Thoracic aorta (tissue), 2 donors: ENCODE results near the gene RFX3. TPM values are rescaled to one million over a fixed set of nuclear protein-coding genes. Genes with fewer than 3 reads are reported as not detected.
"Not testable (repeated sequence)": the region's sequence is repeated elsewhere in the genome, so short reads cannot be mapped to it uniquely, and the experiment has no call there.

Source experiments
- ATAC-seq: fragments of 150-250 bp; one replicate; pipeline ENCODE4 v1.8.0; 2017; ENCODE audit warnings: low read depth; ENCODE audit not compliant: insufficient number of reproducible peaks, low FRiP score
- DNase-seq: peaks from one replicate; pipeline ENCODE4 v3.0.0-alpha.2; 2020; ENCODE audit warnings: low spot score
- H3K27ac ChIP-seq, 2 donors: fragments of 200-600 bp; sonication (generic); 1 replicate in 1 of 2; 2 replicates in 1 of 2; pipeline ENCODE4 v1.5.1; 2016; ENCODE audit warnings: mild to moderate bottlenecking in 2 of 2, moderate library complexity in 2 of 2
- H3K27me3 ChIP-seq: fragments of 200-600 bp; sonication (generic); replicated peaks from 2 replicates; pipeline ENCODE4 v1.6.0; 2016; ENCODE audit warnings: mild to moderate bottlenecking; ENCODE audit not compliant: insufficient read depth
- H3K36me3 ChIP-seq: fragments of 200-600 bp; sonication (generic); one replicate; pipeline ENCODE4 v1.5.1; 2016
- H3K4me1 ChIP-seq, 2 donors: fragments of 200-600 bp; sonication (generic); 1 replicate in 1 of 2; 2 replicates in 1 of 2; pipeline versions ENCODE4 v1.5.1 to v1.6.0; 2016; ENCODE audit warnings: low read depth in 2 of 2, mild to moderate bottlenecking in 1 of 2; ENCODE audit not compliant: control insufficient read depth in 1 of 2
- H3K4me3 ChIP-seq: fragments of 200-600 bp; sonication (generic); 2 replicates; pipeline ENCODE4 v1.5.1; 2016; ENCODE audit warnings: mild to moderate bottlenecking
- H3K9me3 ChIP-seq: fragments of 200-600 bp; sonication (generic); 2 replicates; pipeline ENCODE4 v1.5.1; 2016
- total RNA-seq, 2 donors: library from RNA; depleted of rRNA; stranded (reverse); fragments of >200 nt; gene quantifications; one replicate each; pipeline versions ENCODE4 v1.1.0 to v1.2.3, GENCODE V29; 2016
- TF ChIP-seq, protein P1 (sequence below): fragments of 200-600 bp; sonication (generic); IDR thresholded peaks from one replicate; pipeline ENCODE4 v1.5.1; 2019; ENCODE audit warnings: antibody characterized with exemption

The RFX3 gene
- total RNA-seq, 2 donors from 2014 or later: 2.6 to 15.6 TPM

DNA sequence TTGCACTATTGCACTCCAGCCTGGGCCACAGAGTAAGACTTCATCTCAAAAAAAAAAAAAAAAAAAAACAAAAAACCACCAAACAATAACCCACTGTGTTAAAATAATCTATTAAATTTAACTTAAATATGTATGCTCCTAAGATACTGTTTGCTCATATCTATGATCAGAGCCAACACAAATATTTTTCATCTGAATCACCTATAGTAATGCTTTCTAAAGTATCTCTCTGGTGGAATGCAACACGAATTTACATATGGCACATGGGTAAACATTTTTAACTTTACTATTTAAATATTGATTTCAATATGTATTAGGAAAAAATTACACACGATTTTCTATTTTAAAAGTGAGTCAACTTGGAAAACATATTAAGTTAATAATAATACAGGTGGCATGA is 196.4 kb downstream of the RFX3 start:
- TF ChIP-seq, protein P1, sequence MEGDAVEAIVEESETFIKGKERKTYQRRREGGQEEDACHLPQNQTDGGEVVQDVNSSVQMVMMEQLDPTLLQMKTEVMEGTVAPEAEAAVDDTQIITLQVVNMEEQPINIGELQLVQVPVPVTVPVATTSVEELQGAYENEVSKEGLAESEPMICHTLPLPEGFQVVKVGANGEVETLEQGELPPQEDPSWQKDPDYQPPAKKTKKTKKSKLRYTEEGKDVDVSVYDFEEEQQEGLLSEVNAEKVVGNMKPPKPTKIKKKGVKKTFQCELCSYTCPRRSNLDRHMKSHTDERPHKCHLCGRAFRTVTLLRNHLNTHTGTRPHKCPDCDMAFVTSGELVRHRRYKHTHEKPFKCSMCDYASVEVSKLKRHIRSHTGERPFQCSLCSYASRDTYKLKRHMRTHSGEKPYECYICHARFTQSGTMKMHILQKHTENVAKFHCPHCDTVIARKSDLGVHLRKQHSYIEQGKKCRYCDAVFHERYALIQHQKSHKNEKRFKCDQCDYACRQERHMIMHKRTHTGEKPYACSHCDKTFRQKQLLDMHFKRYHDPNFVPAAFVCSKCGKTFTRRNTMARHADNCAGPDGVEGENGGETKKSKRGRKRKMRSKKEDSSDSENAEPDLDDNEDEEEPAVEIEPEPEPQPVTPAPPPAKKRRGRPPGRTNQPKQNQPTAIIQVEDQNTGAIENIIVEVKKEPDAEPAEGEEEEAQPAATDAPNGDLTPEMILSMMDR: no peak
- ATAC-seq: no peak
- H3K36me3 ChIP-seq: no peaks in the 10 kb centered on the region
- no peak overlapping the region for H3K27ac ChIP-seq
- no peaks in the 10 kb centered on the region for H3K27me3 ChIP-seq
- H3K9me3 ChIP-seq: no peaks in the 10 kb centered on the region
- no peak overlapping the region for H3K4me3 ChIP-seq
- H3K4me1 ChIP-seq: no peaks in the 10 kb centered on the region
- no peak for DNase-seq

DNA sequence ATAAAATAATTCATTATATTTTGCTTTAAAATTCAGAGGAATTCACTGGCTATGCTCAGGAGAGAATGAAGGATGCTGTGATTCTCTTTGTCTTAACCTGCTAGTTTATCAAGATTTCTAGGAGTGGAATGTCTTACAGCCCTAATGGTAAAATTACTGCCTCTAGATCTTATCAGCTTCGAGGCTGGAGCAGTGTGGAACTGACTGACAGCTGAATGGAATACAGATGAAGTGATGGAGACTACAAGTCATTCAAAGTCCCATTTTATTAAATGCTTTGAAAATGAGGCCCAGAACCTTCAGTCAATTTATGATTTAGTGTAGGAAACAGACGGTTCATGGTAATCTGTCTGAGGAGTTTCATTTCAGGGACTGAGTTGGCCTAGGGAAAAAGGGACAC is 202.1 kb downstream of the RFX3 start:
- no peak overlapping the region for H3K4me3 ChIP-seq
- no peak overlapping the region for H3K27ac ChIP-seq
- H3K27me3 ChIP-seq: no peaks in the 10 kb centered on the region
- no peaks in the 10 kb centered on the region for H3K4me1 ChIP-seq
- DNase-seq: no peak
- no peak for ATAC-seq
- TF ChIP-seq, protein P1: no peak
- no peaks in the 10 kb centered on the region for H3K36me3 ChIP-seq
- H3K9me3 ChIP-seq: no peaks in the 10 kb centered on the region

DNA sequence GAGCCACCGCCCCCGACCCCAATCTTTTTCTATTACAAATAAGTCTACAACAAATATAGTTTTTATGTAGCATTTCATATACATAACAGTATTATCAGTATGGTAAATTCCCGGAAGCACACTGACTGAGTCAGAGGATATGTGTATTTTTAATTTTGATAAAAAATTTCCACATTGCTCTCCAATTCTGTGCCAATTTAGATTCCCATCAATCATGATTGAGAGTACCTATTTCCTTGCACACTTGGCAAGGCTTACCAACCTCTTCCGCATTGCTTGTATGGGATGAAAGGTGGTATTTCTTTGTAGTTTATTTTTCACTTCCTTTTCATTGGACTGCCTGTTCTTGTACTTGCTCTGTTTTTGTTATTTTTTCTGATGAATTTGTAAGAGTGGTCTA is 204.6 kb downstream of the RFX3 start:
- H3K4me1 ChIP-seq: no peaks in the 10 kb centered on the region
- H3K4me3 ChIP-seq: no peak overlapping the region
- peaks cover 3% of the 10 kb centered on the region for H3K9me3 ChIP-seq
- H3K27ac ChIP-seq: no peak overlapping the region
- DNase-seq (no peak), ATAC-seq (no peak)
- TF ChIP-seq, protein P1: no peak
- no peaks in the 10 kb centered on the region for H3K27me3 ChIP-seq
- H3K36me3 ChIP-seq: no peaks in the 10 kb centered on the region

DNA sequence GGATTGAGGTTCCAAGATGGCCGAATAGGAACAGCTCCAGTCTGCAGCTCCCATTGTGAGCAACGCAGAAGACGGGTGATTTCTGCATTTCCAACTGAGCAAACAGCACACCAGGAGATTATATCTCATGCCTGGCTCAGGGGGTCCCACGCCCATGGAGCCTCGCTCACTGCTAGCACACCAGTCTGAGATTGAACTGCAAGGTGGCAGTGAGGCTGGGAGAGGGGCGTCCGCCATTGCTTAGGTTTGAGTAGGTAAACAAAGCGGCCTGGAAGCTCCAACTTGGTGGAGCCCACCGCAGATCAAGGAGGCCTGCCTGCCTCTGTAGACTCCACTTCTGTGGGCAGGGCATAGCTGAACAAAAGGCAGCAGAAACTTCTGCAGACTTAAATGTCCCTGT is 213.2 kb downstream of the RFX3 start:
- not testable (repeated sequence) for H3K27me3 ChIP-seq, H3K27ac ChIP-seq, H3K4me3 ChIP-seq, H3K9me3 ChIP-seq, DNase-seq, H3K36me3 ChIP-seq, H3K4me1 ChIP-seq, ATAC-seq

DNA sequence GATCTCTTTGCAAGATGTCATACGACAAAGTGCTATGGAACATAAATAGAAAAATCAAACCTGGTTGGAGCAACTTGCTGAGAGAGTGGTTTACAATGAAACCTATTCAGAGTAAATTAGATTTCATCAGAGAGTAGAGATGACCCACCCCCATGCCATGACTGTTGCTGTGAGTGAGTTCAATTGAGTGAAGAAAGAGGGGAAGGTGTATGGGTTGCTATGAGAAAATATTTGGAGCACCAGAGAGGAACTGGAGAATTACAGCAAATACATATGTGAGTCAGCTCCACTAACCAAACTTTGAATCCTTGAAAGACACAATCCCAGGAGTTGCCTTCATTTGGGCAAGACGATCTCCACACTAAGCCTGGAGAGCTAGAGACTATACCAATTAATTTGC is 217.2 kb downstream of the RFX3 start:
- ATAC-seq (no peak), DNase-seq (no peak)
- TF ChIP-seq, protein P1: no peak
- Histone ChIP-seq H3K9me3 (no peaks in the 10 kb centered on the region), H3K4me3 (no peak overlapping the region), H3K27ac (no peak overlapping the region), H3K4me1 (no peaks in the 10 kb centered on the region), H3K36me3 (no peaks in the 10 kb centered on the region), H3K27me3 (no peaks in the 10 kb centered on the region)

DNA sequence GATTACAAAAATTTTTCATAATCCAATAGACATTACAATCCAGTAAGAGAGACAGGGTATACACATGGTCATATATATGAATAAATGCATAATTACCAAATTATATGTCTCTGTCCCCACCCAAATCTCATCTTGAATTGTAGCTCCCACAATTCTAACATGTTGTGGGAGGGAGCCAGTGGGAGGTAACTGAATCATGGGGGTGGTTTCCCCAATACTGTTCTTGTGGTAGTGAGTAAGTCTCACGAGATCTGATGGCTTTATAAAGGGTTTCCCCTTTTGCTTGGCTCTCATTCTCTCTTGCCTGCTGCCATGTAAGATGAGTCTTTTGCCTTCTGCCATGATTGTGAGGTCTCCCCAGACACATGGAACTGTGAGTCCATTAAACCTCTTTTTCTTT is 221.4 kb downstream of the RFX3 start:
- not testable (repeated sequence) for DNase-seq, H3K27me3 ChIP-seq, H3K4me3 ChIP-seq, H3K36me3 ChIP-seq, H3K27ac ChIP-seq, H3K4me1 ChIP-seq, H3K9me3 ChIP-seq, ATAC-seq
